ENCODE data around the gene KCNC2.
"Not testable (repeated sequence)": the region's sequence is repeated elsewhere in the genome, so short reads cannot be mapped to it uniquely, and the experiment has no call there.

Gene KCNC2

DNA sequence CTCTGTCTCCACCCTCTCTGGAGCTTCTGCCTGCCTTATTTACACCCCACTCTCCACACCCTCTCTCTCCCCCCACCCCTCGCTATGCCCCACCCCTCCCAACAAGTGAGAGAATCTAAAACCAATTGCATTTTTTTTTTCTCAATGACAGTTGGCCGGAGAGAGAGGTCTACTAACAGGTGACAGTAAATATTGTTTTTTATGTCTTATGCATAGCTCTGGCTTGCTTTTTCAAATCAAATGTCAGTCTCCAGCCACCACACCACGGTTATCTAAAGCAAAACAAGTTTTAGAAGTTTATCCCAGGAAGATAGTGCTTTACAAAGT lies at the start of gene KCNC2:
Gene KCNC2 (minus strand): TSS at position 28 of the 327 bp plus-strand sequence.
- DNase-seq: no peak

DNA sequence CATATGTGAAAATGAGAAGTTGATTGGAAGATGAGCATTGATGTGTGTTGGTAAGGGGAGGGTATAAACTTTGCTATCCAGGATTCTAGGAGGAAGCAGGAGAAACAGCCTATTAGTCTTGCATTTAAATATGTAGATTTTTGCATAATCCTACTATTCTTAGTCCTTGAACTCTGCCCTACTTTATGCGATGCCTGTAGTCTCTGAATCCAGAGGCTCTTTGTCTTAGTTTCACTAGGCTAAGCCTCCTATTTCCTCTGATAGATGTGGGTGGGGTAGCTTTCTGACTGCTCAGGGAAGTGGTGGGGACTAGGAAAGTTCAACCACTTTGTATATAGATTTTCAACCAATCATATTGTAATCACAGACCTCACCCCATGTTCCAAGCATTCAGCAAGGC lies 49.5 kb upstream of the KCNC2 start:
- no peak for DNase-seq

DNA sequence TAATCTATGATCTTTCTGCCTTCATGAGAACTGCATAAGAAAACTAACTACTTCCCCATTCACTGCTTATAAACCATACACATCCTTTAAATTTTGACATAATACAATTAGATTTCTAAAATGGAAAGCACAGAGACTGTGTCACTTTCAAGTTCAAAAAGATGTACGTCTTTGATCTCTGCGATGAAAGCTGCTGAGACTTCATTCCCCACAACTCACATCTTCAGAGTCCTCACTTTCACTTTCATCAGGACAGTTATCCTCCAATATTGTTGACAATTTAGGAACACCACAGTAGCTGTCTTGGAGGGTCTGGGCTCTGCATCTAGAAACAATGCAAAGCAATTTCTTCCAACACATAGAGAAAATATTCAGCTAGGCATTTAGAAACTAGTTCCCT lies 47.9 kb upstream of the KCNC2 start:
- DNase-seq: no peak

DNA sequence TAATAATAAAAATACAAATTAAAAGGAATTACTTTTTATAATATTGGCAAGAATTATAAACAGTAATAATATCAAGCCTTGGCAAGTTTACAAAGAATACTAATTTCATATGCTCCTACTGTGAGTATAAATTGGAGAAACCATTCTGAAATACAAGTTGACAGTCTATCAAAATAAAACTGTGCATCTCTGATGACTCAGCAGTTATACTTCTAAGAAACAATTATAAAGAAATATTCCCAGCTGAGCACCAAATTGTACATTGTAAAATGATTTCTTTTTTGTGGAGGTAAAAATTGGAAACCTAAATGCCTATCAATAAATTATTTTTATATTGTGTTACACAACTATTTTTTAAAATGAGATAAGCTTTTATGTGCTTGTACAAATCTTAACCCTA lies 35.5 kb upstream of the KCNC2 start:
- no peak for DNase-seq

DNA sequence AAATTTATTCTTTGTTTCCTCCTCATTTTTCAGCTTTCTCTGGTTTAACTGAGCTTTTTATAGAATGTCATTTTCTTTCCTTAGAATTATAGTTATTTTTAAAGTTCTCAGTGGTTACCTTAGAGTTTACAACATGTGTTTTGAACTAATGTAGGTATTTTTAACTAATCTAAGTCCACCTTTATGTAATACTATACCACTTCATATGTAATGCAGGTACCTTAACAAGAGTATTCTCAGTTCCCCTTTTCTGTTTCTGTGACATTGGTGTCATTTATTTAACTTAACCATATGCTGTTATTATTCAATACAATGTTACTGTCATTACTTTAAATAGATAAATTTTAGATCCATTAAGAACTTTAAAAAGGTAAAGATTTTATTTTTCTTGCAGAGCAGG lies 30.3 kb upstream of the KCNC2 start:
- no peak for DNase-seq

DNA sequence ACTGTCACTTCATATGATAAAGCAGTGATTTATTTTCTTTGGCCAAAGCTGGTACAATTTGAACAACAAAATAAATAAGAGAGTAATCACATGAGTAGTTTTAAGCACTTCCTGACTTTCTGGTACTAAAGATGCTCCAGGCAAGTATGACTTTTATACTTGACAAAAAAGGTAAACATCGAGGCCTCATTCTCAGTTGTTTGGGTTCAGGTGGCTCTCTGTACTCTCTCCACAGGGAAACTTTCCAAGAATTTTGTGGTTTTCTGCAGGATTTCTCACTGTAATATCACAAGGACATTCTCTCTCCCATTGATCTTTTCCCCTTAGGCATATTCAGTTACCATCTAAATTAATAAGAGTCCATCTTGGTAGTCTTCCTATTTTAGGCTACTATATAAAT lies 26.6 kb upstream of the KCNC2 start:
- DNase-seq: no peak

DNA sequence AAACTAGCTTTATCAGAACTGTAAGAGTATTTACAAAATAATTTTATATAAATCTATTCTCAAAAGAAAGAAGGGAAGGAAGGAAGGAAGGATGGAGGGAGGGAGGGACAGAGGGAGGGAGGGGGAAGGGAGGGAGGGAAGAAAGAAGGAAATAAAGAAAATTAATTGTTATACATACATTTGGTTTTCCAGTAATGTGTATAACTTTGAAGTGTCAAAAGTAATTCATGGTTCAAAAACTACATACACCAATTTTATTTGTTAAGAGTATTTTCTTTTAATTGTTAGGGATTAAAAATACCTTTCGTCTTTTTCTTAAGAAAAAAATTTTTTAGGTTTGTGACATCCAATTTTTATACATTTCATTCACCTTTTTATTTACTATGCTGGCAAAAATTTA lies 17.5 kb upstream of the KCNC2 start:
- no peak for DNase-seq

DNA sequence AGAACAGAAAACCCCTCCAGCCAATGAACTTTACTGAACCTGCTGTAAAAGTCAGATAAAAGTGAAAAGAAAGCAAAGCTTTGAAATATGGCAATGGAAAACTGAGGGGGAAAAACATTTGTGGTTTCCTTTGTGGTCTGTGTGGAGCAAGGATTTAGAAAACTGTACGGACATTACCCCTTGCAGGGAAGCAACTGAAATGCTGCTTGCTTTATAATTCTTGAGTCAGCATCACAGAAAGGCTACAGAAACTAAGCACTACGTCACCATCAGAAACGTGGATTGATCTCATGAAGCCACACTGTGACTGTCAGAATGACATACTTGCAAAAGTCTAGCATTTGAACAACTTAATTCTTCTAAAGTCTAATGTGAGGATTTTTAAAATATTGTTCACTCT lies 2.4 kb upstream of the KCNC2 start:
- DNase-seq: no peak

DNA sequence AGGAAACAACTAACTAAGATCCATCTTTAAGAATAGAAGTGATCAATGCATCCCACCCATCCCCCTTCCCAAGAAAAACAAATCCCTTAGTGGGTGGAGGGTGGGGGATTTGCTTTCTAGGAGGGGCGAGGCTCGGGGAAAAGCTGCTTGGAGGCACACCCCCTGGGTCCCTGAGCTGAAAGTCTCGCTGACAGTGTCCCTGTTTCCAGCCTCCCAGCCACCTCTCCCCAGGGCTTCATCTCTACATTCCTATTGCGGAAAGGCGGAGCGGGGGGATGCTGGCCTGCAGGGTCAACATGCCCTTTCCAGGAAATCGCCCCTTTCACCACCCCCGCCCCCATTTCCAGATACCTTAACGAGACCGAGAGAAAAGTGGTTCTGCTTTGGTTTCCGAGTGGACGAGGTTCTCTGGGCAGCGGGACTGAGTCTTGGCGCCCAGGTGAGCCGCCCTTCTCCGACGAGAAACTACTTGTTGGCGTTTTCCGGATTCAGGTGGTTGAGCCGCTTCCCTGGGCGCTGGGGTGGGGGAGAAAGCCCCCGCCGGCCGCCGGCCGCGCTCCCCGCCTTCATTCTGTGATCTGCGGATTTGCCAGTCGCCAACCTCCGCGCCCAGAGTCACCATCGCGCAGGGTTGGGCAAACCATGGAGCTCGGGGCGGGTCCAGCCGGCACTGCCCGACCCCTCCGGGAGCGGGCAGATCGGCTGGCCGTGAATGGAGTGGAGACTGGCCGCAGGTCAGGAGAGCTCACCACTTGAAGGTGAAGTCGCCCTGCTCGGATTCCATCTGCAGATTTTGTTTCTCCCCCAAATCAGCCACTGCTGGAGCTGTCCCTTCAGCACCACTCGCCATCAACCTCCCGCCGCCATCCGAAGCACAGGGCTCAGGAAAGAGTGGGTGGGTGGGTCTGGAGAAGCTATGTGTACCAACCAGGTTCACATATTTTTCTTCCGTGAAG lies 505 bp downstream of the KCNC2 start:
- no peak for DNase-seq

DNA sequence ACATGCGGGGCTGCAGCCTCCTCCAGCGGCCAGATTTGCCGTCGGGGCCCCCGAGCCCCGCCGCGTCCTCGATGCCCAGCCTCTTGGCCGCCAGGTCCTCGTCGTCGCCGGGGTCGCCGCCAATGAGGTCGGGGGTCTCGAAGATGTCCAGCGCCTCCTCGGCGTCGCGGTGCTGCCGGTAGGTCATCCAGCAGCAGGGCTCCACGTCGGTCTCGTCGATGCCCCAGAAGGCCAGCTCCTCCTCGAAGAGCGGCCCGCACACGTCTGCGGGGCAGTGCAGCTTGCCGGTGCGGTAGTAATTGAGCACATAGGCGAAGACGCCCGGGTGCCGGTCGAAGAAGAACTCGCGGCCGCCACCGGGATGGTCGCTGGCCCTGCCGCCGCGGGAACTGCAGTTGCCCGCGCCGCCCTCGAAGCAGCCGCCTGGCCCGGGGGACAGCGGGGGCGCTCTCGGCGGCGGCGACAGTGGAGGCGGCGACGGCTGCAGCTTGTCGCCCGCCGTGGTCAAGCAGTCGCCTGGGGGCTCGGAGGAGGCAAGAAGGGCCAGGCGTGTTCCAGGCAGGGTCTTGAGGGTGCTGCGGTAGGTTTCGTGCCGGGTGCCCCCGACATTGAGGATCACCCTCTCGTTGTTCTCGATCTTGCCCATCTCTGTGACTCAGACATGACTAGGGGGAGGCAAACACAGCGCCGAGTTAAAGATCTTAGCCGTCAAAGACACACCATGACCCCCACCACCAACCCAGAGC lies 2.1 kb downstream of the KCNC2 start:
- DNase-seq: no peak

DNA sequence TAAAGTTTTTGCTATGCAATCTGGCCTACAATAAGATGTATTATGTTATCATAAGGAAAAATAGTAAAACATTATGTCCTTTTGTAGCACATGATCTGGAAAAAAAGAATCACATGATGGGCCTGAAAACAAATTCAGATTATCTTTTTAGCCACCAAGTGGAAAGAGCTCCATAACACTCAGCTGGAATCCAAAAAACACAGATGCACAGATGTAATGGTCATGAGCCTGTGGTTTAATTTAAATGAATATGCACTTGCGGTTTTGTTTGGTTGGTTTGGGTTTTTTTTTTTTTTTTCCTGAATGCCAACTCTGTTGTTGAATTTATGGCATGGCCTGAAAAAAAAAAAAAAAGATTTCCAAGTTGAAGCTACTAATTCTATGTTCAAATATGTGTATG lies 4.1 kb downstream of the KCNC2 start:
- DNase-seq: no peak

DNA sequence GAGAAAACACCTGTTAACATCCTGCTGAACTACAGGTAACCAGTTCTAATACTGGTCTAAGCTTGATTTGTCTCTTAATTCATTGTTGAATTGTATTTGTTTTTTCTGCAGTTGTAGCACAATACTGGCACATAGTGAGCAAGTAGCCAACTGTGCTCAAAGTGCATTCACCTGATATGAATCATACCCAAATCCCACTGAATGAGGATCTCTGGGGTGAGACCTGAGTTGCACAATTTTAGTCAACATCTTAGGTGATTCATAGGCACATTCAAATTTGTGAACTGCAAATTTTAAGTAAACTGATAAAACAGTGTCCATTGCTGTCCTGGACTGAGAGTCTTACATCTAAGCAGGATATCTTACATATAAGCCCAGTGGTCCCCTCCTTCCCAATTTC lies 12.8 kb downstream of the KCNC2 start:
- DNase-seq: no peak

DNA sequence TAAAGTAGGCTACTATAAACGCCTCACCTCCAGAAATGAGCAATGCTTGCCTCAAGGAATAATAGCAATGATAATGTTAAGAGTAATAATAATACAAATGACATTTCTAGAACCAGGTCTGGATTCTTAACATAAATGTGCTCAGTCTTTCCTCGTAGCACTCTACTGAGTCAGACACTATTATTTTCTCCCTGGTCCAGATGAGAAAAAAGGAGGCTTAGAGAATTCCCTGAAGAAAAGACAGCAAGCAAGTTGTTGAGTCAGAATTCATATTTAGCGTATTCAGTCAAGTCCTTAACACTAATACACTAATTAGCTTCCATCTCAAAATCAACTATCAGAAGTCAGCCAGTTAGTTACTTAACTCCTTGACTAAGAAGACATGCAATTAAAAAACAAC lies 13.2 kb downstream of the KCNC2 start:
- DNase-seq: no peak

DNA sequence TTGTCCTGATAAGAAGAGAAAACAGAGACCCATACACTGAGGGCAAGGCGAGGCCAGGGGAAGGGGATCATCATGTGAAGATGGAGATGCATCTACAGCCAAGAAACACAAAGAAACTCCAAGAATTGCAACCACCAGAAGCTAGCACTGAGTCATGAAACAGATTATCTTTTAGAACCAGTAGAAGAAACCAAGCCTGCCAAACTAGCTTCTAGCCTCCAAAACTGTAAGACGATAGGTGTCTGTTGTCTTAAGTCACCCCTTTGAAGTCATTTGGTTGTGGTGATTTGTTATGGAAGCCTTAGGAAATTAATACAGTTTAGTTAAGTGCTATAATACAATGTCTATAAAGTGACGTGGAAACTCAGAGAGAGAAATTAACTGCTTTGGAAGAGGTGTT lies 15.4 kb downstream of the KCNC2 start:
- DNase-seq: no peak

DNA sequence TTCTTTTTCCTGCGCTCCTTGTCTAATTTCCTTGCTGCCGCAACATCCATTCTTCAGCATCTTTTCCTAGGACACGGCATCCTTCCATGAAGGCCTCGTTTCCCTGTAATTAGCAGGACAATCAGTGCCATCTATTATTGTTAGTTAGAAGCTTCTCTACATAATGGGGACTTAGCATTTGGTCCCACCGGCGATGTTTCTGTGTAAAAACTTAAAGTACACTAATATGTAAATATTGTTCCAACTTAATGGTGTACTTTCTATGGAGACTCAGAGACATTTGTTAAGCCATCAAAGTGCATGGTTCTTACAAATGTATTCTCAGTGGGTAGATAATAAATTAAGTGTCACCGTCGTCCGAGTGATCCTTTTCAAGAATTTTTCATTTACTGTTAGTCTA lies 17.4 kb downstream of the KCNC2 start:
- no peak for DNase-seq

DNA sequence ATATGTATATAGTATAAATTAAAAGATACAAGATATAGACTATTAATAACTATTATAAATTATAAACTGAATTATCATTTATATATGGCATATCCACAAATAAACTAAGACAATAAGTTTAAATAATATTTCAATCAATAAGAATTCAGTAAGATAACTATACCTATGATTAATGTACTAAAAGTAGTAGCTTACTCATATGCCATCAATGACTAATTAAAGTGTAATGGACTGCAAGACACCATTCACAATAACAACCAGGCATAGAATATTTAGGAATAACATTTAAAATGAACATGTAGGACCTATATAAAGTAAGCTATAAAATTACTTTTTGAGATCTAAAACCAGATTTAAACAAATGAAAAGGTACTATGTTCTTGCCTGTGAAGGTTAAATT lies 18.8 kb downstream of the KCNC2 start:
- no peak for DNase-seq

DNA sequence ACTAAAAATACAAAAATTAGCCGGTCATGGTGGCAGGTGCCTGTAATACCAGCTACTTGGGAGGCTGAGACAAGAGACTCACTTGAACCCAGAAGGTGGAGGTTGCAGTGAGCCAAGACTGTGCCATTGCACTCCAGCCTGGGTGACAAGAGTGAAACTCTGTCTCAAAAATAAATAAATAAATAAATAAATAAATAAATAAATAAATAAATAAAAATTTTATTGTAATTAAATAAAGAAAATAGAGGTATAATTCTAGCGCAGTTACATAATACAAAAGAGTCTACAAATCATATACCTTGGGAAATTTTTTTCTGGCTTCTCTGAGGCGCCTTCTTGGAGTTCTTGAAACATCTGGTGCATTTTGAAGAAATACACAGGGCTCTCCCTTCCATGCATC lies 23.8 kb downstream of the KCNC2 start:
- not testable (repeated sequence) for DNase-seq

DNA sequence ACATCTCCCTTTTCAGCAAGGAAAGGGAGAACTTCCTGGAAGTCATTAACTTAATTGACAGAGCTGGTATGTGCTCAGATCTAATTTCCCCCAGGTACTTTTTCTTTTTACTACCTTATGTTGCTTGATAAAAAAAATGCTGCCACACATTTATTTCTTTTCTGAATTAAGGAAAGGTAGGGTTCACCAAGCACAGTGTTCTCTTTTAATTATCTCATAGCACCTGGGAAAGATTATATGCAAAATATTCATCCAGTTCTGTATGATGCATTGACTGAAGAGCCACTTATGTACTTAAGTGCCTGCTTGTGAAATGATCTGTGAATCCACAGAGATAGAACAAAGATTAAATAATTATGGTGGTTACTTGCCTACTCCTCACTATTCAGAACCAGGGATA lies 25.1 kb downstream of the KCNC2 start:
- no peak for DNase-seq

DNA sequence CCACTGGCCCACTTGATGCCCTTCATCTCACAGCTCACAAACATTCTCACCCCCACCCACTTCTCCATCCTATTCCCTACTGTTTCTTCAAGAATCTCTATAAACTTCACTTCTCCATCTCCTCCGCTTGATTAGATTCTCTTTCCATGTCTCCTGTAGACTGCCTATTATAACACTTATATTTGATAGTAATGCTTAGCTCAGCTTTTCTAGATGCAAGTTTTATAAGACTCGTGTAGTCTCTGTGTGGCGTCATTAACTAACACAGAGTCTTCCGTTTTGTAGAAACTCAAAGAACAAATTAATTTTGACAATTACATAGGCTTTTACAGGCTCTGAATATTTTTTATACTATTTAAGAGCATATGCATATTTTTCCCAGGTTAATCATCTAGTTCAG lies 25.7 kb downstream of the KCNC2 start:
- no peak for DNase-seq

DNA sequence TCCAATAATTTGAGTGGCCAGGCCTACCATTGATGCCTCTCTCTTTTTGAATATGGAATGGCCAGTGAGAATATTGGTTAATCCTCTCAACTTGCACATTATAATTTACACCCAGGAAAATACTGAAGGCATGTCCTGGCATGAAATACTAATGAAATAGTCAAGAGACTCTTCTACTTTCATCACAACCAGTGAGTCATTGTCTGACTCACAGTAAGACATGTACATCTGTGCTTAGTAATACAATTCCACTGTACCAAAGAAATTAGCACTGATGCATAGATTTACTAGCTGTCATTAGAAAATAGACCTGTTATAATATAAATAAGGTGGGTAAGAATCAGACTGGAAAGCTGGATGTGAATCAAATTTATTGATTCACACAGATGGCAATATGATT lies 31.6 kb downstream of the KCNC2 start:
- DNase-seq: no peak

DNA sequence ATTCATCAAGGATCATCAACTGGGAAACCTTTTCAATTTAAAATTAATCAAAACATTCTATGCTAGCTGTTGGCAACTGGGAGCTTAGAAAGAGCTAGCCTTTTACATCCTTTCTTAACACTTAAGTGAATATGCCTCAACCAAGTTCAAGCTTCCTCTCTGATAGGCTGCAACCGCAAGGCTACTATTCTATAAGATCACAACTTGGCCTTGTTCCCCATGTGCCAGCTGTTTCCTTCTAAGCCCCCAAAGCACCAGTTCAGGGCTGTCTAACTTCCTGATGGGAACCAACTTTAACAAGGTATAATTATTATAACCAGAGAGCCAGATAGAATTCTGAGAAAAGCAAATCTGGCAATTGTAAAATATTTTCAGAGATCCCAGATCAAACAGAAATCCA lies 37.0 kb downstream of the KCNC2 start:
- DNase-seq: no peak

DNA sequence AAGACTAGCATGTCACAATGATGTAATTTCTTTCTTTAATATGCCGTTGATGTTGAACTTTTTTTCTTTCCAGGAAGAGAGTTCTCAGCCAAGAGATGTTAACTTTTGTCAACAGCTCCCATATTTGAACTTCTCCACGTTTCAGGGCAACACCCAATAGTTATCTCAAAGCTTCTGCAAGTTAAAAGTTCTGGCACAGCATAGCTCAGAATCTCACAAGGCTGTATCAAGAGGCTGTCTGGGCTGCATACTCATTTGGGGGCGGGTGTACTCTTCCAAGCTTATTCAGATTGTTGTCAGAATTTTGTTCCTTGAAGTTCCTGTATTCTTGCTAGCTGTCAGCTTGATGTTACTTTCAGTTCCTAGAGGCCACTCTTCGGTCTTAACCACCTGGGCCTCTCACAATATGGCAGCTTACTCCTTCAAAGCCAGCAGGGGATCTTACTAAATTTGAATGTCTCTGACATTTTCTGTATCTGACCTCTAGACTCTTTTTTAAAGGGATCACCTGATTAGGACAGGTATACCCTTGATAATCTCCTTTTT lies 38.9 kb downstream of the KCNC2 start:
- DNase-seq: no peak

DNA sequence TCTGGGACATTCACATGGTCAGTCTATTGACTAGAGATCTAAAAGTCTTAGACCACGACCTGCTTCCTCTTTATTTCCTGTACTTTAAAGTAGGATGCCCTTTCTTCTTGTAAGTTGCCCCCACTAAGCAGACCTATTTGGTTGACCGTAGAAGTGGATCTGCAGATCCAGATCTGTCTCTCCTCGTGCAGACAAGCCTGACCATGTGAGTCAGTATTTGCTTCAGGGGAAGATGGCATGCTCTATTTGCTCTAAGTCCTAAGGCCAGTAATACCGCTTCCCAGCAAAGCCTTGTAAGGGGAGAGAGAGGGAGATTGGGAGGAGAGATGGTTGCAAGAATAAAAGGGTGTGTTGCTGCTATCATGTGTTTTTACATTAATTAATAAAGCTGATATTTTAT lies 46.8 kb downstream of the KCNC2 start:
- no peak for DNase-seq

DNA sequence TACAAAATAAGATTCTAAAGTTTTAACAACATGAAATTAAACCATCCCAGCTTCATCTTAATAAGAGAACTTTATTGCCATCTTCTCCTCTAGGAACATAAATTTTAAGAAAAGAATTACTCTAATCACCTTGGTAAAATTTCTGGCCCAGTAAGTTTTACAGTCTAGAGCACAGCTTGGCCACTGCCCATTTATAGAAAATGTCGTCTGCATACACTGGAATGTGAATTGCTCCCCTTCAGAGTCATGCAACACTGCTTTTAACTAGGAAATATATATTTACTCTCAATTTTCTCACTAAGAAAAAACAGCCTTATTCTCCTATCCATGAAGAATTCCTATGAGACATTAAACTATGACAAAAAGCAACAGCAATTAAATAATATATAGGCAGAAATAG lies 48.2 kb downstream of the KCNC2 start:
- DNase-seq: no peak
